ENCODE data around the gene ZNF385C. TPM values are rescaled to one million over a fixed set of nuclear protein-coding genes. Genes with fewer than 3 reads are reported as not detected.
"Not testable (repeated sequence)": the region's sequence is repeated elsewhere in the genome, so short reads cannot be mapped to it uniquely, and the experiment has no call there.

ZNF385C gene
- polyA plus RNA-seq, 2 donors = 0.12 to 0.24 TPM

- Histone ChIP-seq H3K9me3 (ENCODE audit: control insufficient read depth in 2 of 2, insufficient read depth in 1 of 2, low read depth in 1 of 2, low read length in 1 of 2) (no peaks in the 10 kb centered on the region), H3K27me3 (ENCODE audit: control insufficient read depth in 1 of 2, insufficient read depth in 2 of 2, low read length in 2 of 2) (no peaks in the 10 kb centered on the region), H3K4me1 (ENCODE audit: control insufficient read depth in 2 of 2, insufficient read depth in 2 of 2, low read length in 1 of 2) (peaks cover 0 to 7% of the 10 kb centered on the region in 2 donors), H3K36me3 (ENCODE audit: control insufficient read depth in 2 of 2, insufficient read depth in 2 of 2, low read length in 1 of 2) (peaks cover 0 to 10% of the 10 kb centered on the region in 2 donors), H3K4me3 (ENCODE audit: low read depth in 1 of 2, low read length in 2 of 2) (no peak overlapping the region), H3K27ac (ENCODE audit: low read depth in 2 of 2, low read length in 1 of 2) (no peak overlapping the region)
- 61 to 68% methylated on average over 19 of the region's 19 CpGs for WGBS, 2 donors
Measured at GRCh38 chr17:42027961-42028790, 70.1 kb downstream of the ZNF385C start.

DNA sequence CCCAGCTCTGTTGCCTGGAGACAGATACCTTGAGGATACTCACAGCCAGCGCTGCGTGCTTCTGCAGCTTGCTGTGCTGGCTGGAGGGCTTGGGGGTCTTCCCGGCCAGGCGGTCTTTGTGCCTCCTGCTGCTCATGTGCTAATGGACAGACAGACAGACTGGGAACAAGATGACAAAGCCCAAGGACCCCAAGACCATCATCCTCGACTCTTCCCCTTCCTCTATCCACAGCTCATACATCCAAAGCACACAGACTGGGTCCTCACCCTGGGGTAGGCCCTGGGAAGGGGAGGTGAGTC lies 70.7 kb downstream of the ZNF385C start:
- H3K36me3 ChIP-seq (ENCODE audit: control insufficient read depth in 2 of 2, insufficient read depth in 2 of 2, low read length in 1 of 2) = peaks cover 0 to 14% of the 10 kb centered on the region in 2 donors
- no peaks in the 10 kb centered on the region for H3K9me3 ChIP-seq (ENCODE audit: control insufficient read depth in 2 of 2, insufficient read depth in 1 of 2, low read depth in 1 of 2, low read length in 1 of 2)
- no peaks in the 10 kb centered on the region for H3K27me3 ChIP-seq (ENCODE audit: control insufficient read depth in 1 of 2, insufficient read depth in 2 of 2, low read length in 2 of 2)
- H3K4me3 ChIP-seq (ENCODE audit: low read depth in 1 of 2, low read length in 2 of 2) = no peak overlapping the region
- peaks cover 0 to 7% of the 10 kb centered on the region in 2 donors for H3K4me1 ChIP-seq (ENCODE audit: control insufficient read depth in 2 of 2, insufficient read depth in 2 of 2, low read length in 1 of 2)
- 71 to 73% methylated on average over 5 of the region's 5 CpGs for WGBS, 2 donors
- no peak overlapping the region for H3K27ac ChIP-seq (ENCODE audit: low read depth in 2 of 2, low read length in 1 of 2)

GRCh38 chr17:42026857-42027589 lies 71.2 kb downstream of the ZNF385C start:
- Histone ChIP-seq H3K9me3 (ENCODE audit: control insufficient read depth in 2 of 2, insufficient read depth in 1 of 2, low read depth in 1 of 2, low read length in 1 of 2) (no peaks in the 10 kb centered on the region), H3K27me3 (ENCODE audit: control insufficient read depth in 1 of 2, insufficient read depth in 2 of 2, low read length in 2 of 2) (no peaks in the 10 kb centered on the region), H3K4me1 (ENCODE audit: control insufficient read depth in 2 of 2, insufficient read depth in 2 of 2, low read length in 1 of 2) (peaks cover 0 to 7% of the 10 kb centered on the region in 2 donors), H3K4me3 (ENCODE audit: low read depth in 1 of 2, low read length in 2 of 2) (no peak overlapping the region), H3K36me3 (ENCODE audit: control insufficient read depth in 2 of 2, insufficient read depth in 2 of 2, low read length in 1 of 2) (peaks cover 0 to 19% of the 10 kb centered on the region in 2 donors), H3K27ac (ENCODE audit: low read depth in 2 of 2, low read length in 1 of 2) (no peak overlapping the region)
- 58 to 66% methylated on average over 17 of the region's 17 CpGs for WGBS, 2 donors

- WGBS, 2 donors = 94 to 97% methylated on average over 3 of the region's 3 CpGs
- H3K4me3 ChIP-seq (ENCODE audit: low read depth in 1 of 2, low read length in 2 of 2) = no peak overlapping the region
- no peaks in the 10 kb centered on the region for H3K9me3 ChIP-seq (ENCODE audit: control insufficient read depth in 2 of 2, insufficient read depth in 1 of 2, low read depth in 1 of 2, low read length in 1 of 2)
- no peaks in the 10 kb centered on the region for H3K27me3 ChIP-seq (ENCODE audit: control insufficient read depth in 1 of 2, insufficient read depth in 2 of 2, low read length in 2 of 2)
- H3K36me3 ChIP-seq (ENCODE audit: control insufficient read depth in 2 of 2, insufficient read depth in 2 of 2, low read length in 1 of 2) = peaks cover 0 to 19% of the 10 kb centered on the region in 2 donors
- H3K4me1 ChIP-seq (ENCODE audit: control insufficient read depth in 2 of 2, insufficient read depth in 2 of 2, low read length in 1 of 2) = peaks cover 0 to 9% of the 10 kb centered on the region in 2 donors
- H3K27ac ChIP-seq (ENCODE audit: low read depth in 2 of 2, low read length in 1 of 2) = no peak overlapping the region
Measured at GRCh38 chr17:42025936-42026335, 72.3 kb downstream of the ZNF385C start.

DNA sequence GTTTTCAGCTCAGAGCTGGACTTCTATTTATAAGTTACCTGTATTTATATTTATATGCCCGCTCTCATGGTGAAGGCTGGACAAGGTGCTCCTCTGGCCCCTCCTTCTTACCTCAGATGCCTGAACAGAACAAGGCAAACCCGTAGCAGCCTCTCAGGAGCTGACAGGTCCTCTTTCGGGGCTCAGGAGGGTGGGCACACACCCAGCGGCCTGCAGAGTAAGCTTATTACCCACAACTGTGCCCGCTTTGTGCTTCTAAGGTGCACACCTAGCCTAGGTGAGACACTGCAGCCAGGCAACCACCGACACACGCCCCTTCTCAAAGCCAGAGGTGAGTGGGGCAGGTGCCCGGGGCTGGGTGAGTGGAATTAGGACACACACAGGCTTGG lies 73.1 kb downstream of the ZNF385C start:
- Histone ChIP-seq H3K36me3 (ENCODE audit: control insufficient read depth in 2 of 2, insufficient read depth in 2 of 2, low read length in 1 of 2) (peaks cover 0 to 19% of the 10 kb centered on the region in 2 donors), H3K27me3 (ENCODE audit: control insufficient read depth in 1 of 2, insufficient read depth in 2 of 2, low read length in 2 of 2) (no peaks in the 10 kb centered on the region), H3K4me3 (ENCODE audit: low read depth in 1 of 2, low read length in 2 of 2) (no peak overlapping the region), H3K27ac (ENCODE audit: low read depth in 2 of 2, low read length in 1 of 2) (peak overlapping the region; percentile 7 to 91), H3K4me1 (ENCODE audit: control insufficient read depth in 2 of 2, insufficient read depth in 2 of 2, low read length in 1 of 2) (peaks cover 0 to 10% of the 10 kb centered on the region in 2 donors), H3K9me3 (ENCODE audit: control insufficient read depth in 2 of 2, insufficient read depth in 1 of 2, low read depth in 1 of 2, low read length in 1 of 2) (no peaks in the 10 kb centered on the region)
- WGBS, 2 donors = 53 to 58% methylated on average over 8 of the region's 8 CpGs

- H3K4me1 ChIP-seq (ENCODE audit: control insufficient read depth in 2 of 2, insufficient read depth in 2 of 2, low read length in 1 of 2) = peaks cover 0 to 10% of the 10 kb centered on the region in 2 donors
- peak overlapping the region; percentile 76 to 91 for H3K27ac ChIP-seq (ENCODE audit: low read depth in 2 of 2, low read length in 1 of 2)
- peaks cover 0 to 19% of the 10 kb centered on the region in 2 donors for H3K36me3 ChIP-seq (ENCODE audit: control insufficient read depth in 2 of 2, insufficient read depth in 2 of 2, low read length in 1 of 2)
- no peak overlapping the region for H3K4me3 ChIP-seq (ENCODE audit: low read depth in 1 of 2, low read length in 2 of 2)
- no peaks in the 10 kb centered on the region for H3K9me3 ChIP-seq (ENCODE audit: control insufficient read depth in 2 of 2, insufficient read depth in 1 of 2, low read depth in 1 of 2, low read length in 1 of 2)
- H3K27me3 ChIP-seq (ENCODE audit: control insufficient read depth in 1 of 2, insufficient read depth in 2 of 2, low read length in 2 of 2) = no peaks in the 10 kb centered on the region
- WGBS, 2 donors = 67 to 68% methylated on average over 15 of the region's 15 CpGs
Measured at GRCh38 chr17:42023524-42024349, 74.5 kb downstream of the ZNF385C start.

DNA sequence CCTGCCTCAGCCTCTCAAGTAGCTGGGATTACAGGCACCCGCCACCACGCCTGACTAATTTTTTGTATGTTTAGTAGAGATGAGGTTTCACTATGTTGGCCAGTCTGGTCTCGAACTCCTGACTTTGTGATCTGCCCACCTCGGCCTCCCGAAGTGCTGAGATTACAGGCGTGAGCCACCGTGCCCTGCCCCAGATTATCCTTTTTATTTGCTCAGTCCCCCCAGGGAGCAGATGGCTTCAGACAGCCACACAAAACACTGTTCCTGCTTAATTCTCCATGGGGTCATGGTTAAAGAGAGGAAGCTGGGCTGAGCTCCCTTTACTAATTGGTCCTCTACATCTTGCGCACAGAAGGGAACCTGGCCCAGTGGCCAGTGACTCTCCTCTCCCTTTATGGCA lies 77.4 kb downstream of the ZNF385C start:
- H3K9me3 ChIP-seq (ENCODE audit: control insufficient read depth in 2 of 2, insufficient read depth in 1 of 2, low read depth in 1 of 2, low read length in 1 of 2); H3K27me3 ChIP-seq (ENCODE audit: control insufficient read depth in 1 of 2, insufficient read depth in 2 of 2, low read length in 2 of 2): not testable (repeated sequence)
- H3K36me3 ChIP-seq (ENCODE audit: control insufficient read depth in 2 of 2, insufficient read depth in 2 of 2, low read length in 1 of 2) = peaks cover 0 to 19% of the 10 kb centered on the region in 2 donors
- H3K4me1 ChIP-seq (ENCODE audit: control insufficient read depth in 2 of 2, insufficient read depth in 2 of 2, low read length in 1 of 2) = peaks cover 0 to 19% of the 10 kb centered on the region in 2 donors
- H3K4me3 ChIP-seq (ENCODE audit: low read depth in 1 of 2, low read length in 2 of 2) = peak overlapping the region in 1 of 2 donors; percentile 89
- WGBS, 2 donors = 65 to 71% methylated on average over 8 of the region's 8 CpGs
- H3K27ac ChIP-seq (ENCODE audit: low read depth in 2 of 2, low read length in 1 of 2) = peak overlapping the region in 1 of 2 donors; percentile 82

GRCh38 chr17:42019509-42020404 lies 78.5 kb downstream of the ZNF385C start, which contains the start of gene NKIRAS2:
Gene NKIRAS2, plus strand, starts transcription at chr17:42020090. Its CDS starts 1,488 bp downstream, at chr17:42021578.
- Histone ChIP-seq H3K4me1 (ENCODE audit: control insufficient read depth in 2 of 2, insufficient read depth in 2 of 2, low read length in 1 of 2) (peaks cover 0 to 16% of the 10 kb centered on the region in 2 donors), H3K4me3 (ENCODE audit: low read depth in 1 of 2, low read length in 2 of 2) (peak within 1 kb of the TSS; percentile 89), H3K9me3 (ENCODE audit: control insufficient read depth in 2 of 2, insufficient read depth in 1 of 2, low read depth in 1 of 2, low read length in 1 of 2) (no peaks in the 10 kb centered on the region), H3K36me3 (ENCODE audit: control insufficient read depth in 2 of 2, insufficient read depth in 2 of 2, low read length in 1 of 2) (peaks cover 0 to 19% of the 10 kb centered on the region in 2 donors), H3K27ac (ENCODE audit: low read depth in 2 of 2, low read length in 1 of 2) (peak within 1 kb of the TSS; percentile 82 to 87), H3K27me3 (ENCODE audit: control insufficient read depth in 1 of 2, insufficient read depth in 2 of 2, low read length in 2 of 2) (no peaks in the 10 kb centered on the region)
- 7 to 8% methylated on average over 41 to 49 of the region's 49 CpGs for WGBS, 2 donors

Data from esophagus (tissue), 2 donors.